ENCODE data around the gene ADAM22.

The ADAM22 gene

DNA sequence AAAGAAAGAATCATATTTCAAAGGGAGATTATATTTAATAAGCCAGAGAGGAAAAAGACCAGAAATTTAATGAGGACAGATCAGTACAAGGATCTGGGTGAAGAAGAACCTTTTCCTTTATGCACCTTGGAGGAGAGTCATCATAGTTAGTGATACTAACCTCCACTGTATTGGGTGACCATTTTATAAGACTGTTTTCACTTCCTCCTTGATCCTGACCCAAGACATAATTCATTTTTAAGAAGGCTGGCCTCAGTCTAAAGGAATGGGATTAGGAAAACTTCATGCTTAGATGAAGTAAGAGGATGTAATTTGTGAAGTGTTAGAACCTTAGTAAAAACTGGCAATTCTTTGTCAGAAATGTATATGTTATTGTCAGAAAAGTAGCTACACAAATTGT is 68.6 kb downstream of the ADAM22 start:
- H3K27ac ChIP-seq, result no peak overlapping the region

DNA sequence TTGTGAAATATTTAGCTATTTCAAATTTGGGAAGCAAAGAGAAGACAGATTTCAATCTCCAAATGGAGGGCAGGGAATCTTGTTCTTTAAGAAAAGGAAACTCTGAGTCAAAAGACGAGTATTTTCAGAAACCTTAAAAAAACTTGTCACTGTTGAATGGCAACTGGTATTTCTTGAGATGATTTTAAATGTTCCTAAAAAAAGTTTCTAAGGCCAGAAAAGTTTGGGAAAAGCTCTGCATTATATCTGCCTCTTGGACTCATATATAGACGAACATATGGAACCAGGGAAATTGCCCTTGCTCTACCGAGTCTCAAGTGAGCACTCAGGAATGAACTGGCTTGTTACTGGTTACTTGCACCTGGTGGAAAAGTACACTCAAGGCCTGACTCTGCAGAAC is 69.5 kb downstream of the ADAM22 start:
- H3K27ac ChIP-seq, result no peak overlapping the region
- TF ChIP-seq ZFX (IDR thresholded peaks at IDR 0.05; ENCODE audit: borderline replicate concordance), result no peak
- TF ChIP-seq, protein P1, sequence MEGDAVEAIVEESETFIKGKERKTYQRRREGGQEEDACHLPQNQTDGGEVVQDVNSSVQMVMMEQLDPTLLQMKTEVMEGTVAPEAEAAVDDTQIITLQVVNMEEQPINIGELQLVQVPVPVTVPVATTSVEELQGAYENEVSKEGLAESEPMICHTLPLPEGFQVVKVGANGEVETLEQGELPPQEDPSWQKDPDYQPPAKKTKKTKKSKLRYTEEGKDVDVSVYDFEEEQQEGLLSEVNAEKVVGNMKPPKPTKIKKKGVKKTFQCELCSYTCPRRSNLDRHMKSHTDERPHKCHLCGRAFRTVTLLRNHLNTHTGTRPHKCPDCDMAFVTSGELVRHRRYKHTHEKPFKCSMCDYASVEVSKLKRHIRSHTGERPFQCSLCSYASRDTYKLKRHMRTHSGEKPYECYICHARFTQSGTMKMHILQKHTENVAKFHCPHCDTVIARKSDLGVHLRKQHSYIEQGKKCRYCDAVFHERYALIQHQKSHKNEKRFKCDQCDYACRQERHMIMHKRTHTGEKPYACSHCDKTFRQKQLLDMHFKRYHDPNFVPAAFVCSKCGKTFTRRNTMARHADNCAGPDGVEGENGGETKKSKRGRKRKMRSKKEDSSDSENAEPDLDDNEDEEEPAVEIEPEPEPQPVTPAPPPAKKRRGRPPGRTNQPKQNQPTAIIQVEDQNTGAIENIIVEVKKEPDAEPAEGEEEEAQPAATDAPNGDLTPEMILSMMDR (IDR thresholded peaks at IDR 0.05), result no peak

More for the DNA sequence above, 68.6 kb downstream of the ADAM22 start:
- no peak for TF ChIP-seq ZFX (IDR thresholded peaks at IDR 0.05; ENCODE audit: borderline replicate concordance)
- TF ChIP-seq, protein P1 (IDR thresholded peaks at IDR 0.05), result no peak

DNA sequence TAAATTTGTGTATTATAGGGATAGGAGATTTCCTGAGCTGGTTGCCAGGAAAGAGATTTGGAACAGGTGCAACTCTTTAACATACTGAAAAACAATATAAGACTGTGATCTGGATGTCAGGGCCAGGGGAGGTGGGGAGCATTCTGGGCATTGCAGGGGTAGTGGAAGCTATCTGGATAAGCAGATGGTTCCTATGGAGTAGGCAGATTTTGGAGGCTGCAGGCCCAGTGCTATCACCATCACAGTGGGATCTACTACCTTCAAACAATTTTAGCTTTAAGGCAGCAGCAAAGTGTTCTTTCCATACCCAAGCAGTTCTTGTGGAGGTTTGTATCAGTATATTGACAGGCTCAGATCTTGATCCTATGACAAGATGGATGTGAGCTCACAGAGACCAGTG is 71.1 kb downstream of the ADAM22 start:
- no peak overlapping the region for H3K27ac ChIP-seq

DNA sequence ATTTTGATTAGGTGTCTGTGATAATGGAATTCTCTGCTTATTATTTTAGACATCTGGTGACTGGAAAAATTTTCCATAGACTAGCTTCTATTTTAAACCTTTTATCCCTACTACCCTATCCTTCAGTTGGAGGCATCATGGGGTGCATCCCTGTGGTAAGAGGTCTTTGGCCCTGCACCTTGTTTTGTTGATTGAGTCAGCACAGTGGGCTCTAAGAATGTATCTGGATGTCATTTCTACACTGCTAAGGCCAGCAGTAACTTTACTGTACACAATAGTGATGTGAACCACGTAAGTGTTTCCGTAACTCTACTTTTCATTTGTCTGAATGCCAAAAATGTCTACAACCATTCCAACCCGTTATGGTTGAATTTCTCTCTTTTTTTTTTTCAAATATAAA is 75.6 kb downstream of the ADAM22 start:
- TF ChIP-seq, protein P1 (IDR thresholded peaks at IDR 0.05), result no peak
- TF ChIP-seq ZFX (IDR thresholded peaks at IDR 0.05; ENCODE audit: borderline replicate concordance), result no peak
- H3K27ac ChIP-seq, result no peak overlapping the region

More for the DNA sequence above, 71.1 kb downstream of the ADAM22 start:
- TF ChIP-seq ZFX (IDR thresholded peaks at IDR 0.05; ENCODE audit: borderline replicate concordance), result no peak
- TF ChIP-seq, protein P1 (IDR thresholded peaks at IDR 0.05), result no peak

DNA sequence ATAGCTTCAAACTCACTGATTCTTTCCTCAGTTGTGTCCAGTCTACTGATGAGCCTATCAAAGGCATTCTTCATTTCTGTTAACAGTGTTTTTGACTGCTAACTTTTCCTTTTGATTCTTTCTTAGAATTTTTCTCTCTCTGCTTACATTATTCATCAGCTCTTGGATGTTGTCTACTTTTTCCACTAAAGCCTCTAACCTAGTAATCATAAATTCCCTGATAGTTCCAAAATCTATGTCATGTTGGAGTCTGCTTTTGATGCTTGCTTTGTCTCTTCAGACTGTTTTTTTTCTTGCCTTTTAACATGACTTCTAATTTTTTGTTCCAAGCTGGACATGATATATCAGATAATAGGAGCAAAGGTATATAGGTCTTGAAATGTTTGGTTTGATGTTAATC is 78.0 kb downstream of the ADAM22 start:
- TF ChIP-seq, protein P1 (IDR thresholded peaks at IDR 0.05), result no peak
- no peak for TF ChIP-seq ZFX (IDR thresholded peaks at IDR 0.05; ENCODE audit: borderline replicate concordance)
- no peak overlapping the region for H3K27ac ChIP-seq

DNA sequence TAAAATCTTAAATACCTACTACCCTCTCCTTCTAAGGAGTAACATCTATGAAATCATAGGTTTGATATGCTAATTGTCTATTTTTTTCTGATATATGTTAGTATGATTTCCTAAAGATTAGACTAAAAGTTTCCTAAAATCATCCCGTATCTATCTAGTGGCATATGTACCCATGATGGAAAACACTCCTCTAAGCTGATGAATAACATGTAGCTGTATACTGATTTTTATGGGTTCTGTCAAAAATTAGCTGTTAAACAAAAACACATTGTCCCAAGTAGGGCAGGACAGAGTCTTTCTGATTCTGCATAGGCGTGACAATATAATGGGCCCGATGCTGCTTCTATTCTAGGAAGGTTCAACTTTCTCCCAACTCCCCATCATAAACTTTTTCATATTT is 79.9 kb downstream of the ADAM22 start:
- no peak overlapping the region for H3K27ac ChIP-seq
- no peak for TF ChIP-seq ZFX (IDR thresholded peaks at IDR 0.05; ENCODE audit: borderline replicate concordance)
- TF ChIP-seq, protein P1 (IDR thresholded peaks at IDR 0.05), result no peak

DNA sequence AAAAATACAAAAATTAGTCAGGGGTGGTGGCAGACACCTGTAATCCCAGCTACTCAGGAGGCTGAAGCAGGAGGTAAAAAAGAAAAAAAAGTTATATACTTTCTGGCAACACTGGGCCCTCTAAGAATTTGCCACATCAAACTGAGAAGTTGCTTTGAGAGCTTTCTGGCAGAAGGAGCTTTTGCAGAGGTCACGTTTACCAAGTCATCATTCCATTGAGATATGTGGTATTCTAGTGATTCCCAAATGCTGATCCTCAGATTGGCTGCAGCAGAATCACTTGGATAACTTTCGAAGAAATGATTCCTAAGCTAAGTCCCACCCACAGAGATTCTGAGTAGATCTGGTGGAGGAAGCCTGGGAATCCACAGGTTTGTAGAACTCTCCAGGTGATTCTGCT is 80.5 kb downstream of the ADAM22 start:
- TF ChIP-seq, protein P1 (IDR thresholded peaks at IDR 0.05), result no peak
- no peak for TF ChIP-seq ZFX (IDR thresholded peaks at IDR 0.05; ENCODE audit: borderline replicate concordance)
- H3K27ac ChIP-seq, result no peak overlapping the region

Data from 22Rv1 (cell line).